Suprapubic skin (tissue), 3 donors: ENCODE results near the gene HSPA4L.

Experiments used
- POLR2AphosphoS5 ChIP-seq, 3 donors: sonication (generic); formaldehyde crosslinking; IDR thresholded peaks; one replicate each; pipeline ENCODE4 v1.6.1; 2017; ENCODE audit warnings: antibody characterized with exemption in 3 of 3
- TF ChIP-seq, protein P1 (sequence below), 2 donors: fragments of 200-600 bp in 1 of 2; fragments of 450-650 bp in 1 of 2; sonication (generic) in 1 of 2; IDR thresholded peaks; one replicate each; pipeline ENCODE4 v1.5.1; 2016 to 2019; ENCODE audit warnings: antibody characterized with exemption in 2 of 2, mild to moderate bottlenecking in 1 of 2, moderate library complexity in 1 of 2

DNA sequence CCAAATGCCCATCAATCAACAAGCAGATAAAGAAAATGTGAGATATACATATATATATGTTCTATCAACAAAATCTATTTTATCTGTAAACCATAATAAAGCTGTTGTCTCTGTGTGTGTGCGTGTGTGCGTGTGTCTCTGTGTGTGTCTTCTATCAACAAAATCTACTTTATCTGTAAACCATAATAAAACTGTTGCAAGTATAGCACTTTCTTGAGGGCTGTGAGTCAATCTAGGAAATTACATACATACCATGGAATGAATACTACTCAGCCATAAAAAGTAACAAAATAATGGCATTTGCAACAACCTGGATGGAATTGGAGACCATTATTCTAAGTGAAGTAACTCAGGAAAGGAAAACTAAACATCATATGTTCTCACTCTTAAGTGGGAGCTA is 86.1 kb downstream of the HSPA4L start:
- TF ChIP-seq, protein P1, sequence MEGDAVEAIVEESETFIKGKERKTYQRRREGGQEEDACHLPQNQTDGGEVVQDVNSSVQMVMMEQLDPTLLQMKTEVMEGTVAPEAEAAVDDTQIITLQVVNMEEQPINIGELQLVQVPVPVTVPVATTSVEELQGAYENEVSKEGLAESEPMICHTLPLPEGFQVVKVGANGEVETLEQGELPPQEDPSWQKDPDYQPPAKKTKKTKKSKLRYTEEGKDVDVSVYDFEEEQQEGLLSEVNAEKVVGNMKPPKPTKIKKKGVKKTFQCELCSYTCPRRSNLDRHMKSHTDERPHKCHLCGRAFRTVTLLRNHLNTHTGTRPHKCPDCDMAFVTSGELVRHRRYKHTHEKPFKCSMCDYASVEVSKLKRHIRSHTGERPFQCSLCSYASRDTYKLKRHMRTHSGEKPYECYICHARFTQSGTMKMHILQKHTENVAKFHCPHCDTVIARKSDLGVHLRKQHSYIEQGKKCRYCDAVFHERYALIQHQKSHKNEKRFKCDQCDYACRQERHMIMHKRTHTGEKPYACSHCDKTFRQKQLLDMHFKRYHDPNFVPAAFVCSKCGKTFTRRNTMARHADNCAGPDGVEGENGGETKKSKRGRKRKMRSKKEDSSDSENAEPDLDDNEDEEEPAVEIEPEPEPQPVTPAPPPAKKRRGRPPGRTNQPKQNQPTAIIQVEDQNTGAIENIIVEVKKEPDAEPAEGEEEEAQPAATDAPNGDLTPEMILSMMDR (IDR thresholded peaks at IDR 0.05): no peak
- no peak for TF ChIP-seq POLR2AphosphoS5 (IDR thresholded peaks at IDR 0.05)
